K562 (cell line): ENCODE measurements around the gene TOMM40L. TPM values are rescaled to one million over a fixed set of nuclear protein-coding genes. Genes with fewer than 3 reads are reported as not detected.
A peak's percentile ranks its signal among the peaks of the same experiment; 100 is the strongest.

ENCODE experiments used
- GTF2E2 ChIP-seq: fragments of 200-800 bp; sonication (Bioruptor generic); IDR thresholded peaks from 2 replicates; pipeline ENCODE4 v1.6.1; 2016; ENCODE audit warnings: missing genetic modification characterization, missing compliant biosample characterization
- SPI1 ChIP-seq: IDR thresholded peaks from 2 replicates; pipeline ENCODE4 v1.6.1; 2011; ENCODE audit warnings: low read depth, low read length, control low read depth, borderline replicate concordance
- ZNF263 ChIP-seq: sonication (generic); formaldehyde crosslinking; IDR thresholded peaks from 2 replicates; pipeline ENCODE4 v1.8.0; 2022; ENCODE audit warnings: mild to moderate bottlenecking, missing genetic modification reagents, borderline replicate concordance
- polyA plus RNA-seq, 8 experiments: library from polyadenylated mRNA; depleted of rRNA in 4 of 8; stranded (reverse) in 5 of 8; unstranded in 3 of 8; fragments of >200 nt; fragmentation: Nextera tagmentation in 2 of 8; fragmentation: Illumina TruSeq in 1 of 8; extraction: Ambion mirVana in 2 of 8; extraction: Trizol in 1 of 8; gene quantifications; 2 replicates each; pipeline versions ENCODE4 v1.2.1 to v1.2.3, GENCODE V29; 2011 to 2014; ENCODE audit warnings: inconsistent platforms in 1 of 8, missing spikeins in 1 of 8
- total RNA-seq, 7 experiments: library from RNA; depleted of rRNA in 6 of 7; stranded (reverse); fragments of >200 nt in 6 of 7; fragmentation: Illumina TruSeq in 2 of 7; extraction: Trizol in 2 of 7; gene quantifications; 2 replicates each; pipeline versions ENCODE4 v1.2.1 to v1.2.3, GENCODE V29; 2011 to 2021; ENCODE audit warnings: low replicate concordance in 1 of 7
- TF ChIP-seq, protein P1 (sequence below): fragments of 450-650 bp; IDR thresholded peaks from 2 replicates; pipeline ENCODE4 v1.6.1; 2016; ENCODE audit warnings: mild to moderate bottlenecking, moderate library complexity
- TF ChIP-seq, protein P2 (sequence below): fragments of 450-650 bp; formaldehyde crosslinking; conservative IDR thresholded peaks from 2 replicates; pipeline ENCODE4 v1.4.0; 2022; ENCODE audit warnings: mild to moderate bottlenecking, missing genetic modification characterization

Gene TOMM40L
- total and polyA plus RNA-seq, 9 of the 15 experiments (the other 6 are each of a cell fraction or from before 2014, with no cell fraction given), result 9.6 to 33.6 (median 25.2) TPM

DNA sequence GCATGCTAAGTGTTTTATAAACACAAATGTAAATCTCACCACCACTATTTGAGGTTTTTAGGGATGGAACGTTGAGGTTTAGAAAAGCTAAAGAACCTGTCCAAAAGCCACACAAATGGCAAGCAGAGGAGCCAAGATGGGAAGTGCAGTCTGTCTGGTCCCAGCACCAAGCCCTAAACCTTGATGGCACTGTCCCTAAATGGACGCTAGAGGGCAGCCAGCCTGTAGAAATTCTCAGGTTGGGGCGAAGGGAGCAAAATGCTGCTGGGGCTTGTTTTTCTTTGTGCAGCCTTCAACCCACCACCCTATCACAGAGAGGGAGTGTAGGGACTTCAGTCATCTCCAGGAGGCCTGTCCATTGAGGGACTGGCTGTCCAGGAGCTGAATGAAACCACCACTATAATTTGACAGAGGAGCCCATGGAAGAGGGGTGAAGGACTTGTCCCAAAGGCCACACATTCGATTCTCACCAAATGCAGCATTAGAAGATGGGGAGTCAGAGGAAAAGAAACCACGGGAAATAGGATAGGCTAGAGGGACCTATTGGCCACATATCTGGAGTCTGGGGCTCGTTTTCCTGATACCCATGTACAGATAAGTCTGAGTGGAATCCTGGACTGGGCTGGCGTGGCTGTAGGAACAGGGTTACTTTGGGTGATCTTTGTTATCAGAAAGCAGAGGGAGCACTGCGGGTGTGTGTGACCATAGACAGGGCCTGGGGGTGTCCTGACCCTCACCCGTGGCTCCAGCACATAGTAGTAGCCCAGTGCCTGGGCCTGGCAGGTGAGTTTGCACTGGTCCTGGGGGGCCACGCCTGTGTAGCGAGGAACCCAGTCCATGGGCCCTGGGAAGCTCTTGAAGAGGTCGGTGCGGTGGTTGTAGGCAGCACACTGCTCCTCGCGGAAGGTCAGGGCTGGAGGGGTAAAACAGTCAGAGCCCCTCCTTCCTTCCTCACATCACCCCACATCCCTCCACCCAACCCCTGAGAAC is 33.1 kb upstream of the TOMM40L start (continued):
- TF ChIP-seq ZNF263 (peak; percentile 51; the same call in 1 of the 2 replicates), SPI1 (peak; percentile 66), GTF2E2 (tag) (no peak)
- TF ChIP-seq, protein P1, sequence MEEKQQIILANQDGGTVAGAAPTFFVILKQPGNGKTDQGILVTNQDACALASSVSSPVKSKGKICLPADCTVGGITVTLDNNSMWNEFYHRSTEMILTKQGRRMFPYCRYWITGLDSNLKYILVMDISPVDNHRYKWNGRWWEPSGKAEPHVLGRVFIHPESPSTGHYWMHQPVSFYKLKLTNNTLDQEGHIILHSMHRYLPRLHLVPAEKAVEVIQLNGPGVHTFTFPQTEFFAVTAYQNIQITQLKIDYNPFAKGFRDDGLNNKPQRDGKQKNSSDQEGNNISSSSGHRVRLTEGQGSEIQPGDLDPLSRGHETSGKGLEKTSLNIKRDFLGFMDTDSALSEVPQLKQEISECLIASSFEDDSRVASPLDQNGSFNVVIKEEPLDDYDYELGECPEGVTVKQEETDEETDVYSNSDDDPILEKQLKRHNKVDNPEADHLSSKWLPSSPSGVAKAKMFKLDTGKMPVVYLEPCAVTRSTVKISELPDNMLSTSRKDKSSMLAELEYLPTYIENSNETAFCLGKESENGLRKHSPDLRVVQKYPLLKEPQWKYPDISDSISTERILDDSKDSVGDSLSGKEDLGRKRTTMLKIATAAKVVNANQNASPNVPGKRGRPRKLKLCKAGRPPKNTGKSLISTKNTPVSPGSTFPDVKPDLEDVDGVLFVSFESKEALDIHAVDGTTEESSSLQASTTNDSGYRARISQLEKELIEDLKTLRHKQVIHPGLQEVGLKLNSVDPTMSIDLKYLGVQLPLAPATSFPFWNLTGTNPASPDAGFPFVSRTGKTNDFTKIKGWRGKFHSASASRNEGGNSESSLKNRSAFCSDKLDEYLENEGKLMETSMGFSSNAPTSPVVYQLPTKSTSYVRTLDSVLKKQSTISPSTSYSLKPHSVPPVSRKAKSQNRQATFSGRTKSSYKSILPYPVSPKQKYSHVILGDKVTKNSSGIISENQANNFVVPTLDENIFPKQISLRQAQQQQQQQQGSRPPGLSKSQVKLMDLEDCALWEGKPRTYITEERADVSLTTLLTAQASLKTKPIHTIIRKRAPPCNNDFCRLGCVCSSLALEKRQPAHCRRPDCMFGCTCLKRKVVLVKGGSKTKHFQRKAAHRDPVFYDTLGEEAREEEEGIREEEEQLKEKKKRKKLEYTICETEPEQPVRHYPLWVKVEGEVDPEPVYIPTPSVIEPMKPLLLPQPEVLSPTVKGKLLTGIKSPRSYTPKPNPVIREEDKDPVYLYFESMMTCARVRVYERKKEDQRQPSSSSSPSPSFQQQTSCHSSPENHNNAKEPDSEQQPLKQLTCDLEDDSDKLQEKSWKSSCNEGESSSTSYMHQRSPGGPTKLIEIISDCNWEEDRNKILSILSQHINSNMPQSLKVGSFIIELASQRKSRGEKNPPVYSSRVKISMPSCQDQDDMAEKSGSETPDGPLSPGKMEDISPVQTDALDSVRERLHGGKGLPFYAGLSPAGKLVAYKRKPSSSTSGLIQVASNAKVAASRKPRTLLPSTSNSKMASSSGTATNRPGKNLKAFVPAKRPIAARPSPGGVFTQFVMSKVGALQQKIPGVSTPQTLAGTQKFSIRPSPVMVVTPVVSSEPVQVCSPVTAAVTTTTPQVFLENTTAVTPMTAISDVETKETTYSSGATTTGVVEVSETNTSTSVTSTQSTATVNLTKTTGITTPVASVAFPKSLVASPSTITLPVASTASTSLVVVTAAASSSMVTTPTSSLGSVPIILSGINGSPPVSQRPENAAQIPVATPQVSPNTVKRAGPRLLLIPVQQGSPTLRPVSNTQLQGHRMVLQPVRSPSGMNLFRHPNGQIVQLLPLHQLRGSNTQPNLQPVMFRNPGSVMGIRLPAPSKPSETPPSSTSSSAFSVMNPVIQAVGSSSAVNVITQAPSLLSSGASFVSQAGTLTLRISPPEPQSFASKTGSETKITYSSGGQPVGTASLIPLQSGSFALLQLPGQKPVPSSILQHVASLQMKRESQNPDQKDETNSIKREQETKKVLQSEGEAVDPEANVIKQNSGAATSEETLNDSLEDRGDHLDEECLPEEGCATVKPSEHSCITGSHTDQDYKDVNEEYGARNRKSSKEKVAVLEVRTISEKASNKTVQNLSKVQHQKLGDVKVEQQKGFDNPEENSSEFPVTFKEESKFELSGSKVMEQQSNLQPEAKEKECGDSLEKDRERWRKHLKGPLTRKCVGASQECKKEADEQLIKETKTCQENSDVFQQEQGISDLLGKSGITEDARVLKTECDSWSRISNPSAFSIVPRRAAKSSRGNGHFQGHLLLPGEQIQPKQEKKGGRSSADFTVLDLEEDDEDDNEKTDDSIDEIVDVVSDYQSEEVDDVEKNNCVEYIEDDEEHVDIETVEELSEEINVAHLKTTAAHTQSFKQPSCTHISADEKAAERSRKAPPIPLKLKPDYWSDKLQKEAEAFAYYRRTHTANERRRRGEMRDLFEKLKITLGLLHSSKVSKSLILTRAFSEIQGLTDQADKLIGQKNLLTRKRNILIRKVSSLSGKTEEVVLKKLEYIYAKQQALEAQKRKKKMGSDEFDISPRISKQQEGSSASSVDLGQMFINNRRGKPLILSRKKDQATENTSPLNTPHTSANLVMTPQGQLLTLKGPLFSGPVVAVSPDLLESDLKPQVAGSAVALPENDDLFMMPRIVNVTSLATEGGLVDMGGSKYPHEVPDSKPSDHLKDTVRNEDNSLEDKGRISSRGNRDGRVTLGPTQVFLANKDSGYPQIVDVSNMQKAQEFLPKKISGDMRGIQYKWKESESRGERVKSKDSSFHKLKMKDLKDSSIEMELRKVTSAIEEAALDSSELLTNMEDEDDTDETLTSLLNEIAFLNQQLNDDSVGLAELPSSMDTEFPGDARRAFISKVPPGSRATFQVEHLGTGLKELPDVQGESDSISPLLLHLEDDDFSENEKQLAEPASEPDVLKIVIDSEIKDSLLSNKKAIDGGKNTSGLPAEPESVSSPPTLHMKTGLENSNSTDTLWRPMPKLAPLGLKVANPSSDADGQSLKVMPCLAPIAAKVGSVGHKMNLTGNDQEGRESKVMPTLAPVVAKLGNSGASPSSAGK, result no peak
- TF ChIP-seq, protein P2, sequence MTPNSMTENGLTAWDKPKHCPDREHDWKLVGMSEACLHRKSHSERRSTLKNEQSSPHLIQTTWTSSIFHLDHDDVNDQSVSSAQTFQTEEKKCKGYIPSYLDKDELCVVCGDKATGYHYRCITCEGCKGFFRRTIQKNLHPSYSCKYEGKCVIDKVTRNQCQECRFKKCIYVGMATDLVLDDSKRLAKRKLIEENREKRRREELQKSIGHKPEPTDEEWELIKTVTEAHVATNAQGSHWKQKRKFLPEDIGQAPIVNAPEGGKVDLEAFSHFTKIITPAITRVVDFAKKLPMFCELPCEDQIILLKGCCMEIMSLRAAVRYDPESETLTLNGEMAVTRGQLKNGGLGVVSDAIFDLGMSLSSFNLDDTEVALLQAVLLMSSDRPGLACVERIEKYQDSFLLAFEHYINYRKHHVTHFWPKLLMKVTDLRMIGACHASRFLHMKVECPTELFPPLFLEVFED (CRISPR knock-in tag), result no peak
